GM23248 (cell line): ENCODE measurements around the gene GALNT10. TPM values are rescaled to one million over a fixed set of nuclear protein-coding genes. Genes with fewer than 3 reads are reported as not detected.
A peak's percentile ranks its signal among the peaks of the same experiment; 100 is the strongest.

ENCODE experiments used
- DNase-seq: peaks from one replicate; pipeline ENCODE4 v3.0.0-alpha.2; 2015
- H2AFZ ChIP-seq: fragments of 200-600 bp; sonication (generic); 2 replicates; pipeline ENCODE4 v1.6.1; 2016; ENCODE audit warnings: antibody characterized with exemption
- H3F3A ChIP-seq: fragments of 200-600 bp; sonication (generic); 2 replicates; pipeline ENCODE4 v1.6.1; 2016; ENCODE audit warnings: mild to moderate bottlenecking, antibody characterized with exemption, mixed run types; ENCODE audit not compliant: insufficient read depth
- H3K27ac ChIP-seq: fragments of 200-600 bp; sonication (generic); 2 replicates; pipeline ENCODE4 v1.5.1; 2016; ENCODE audit warnings: mild to moderate bottlenecking
- H3K27me3 ChIP-seq: fragments of 200-600 bp; sonication (generic); replicated peaks from 2 replicates; pipeline ENCODE4 v1.6.1; 2016; ENCODE audit warnings: mild to moderate bottlenecking; ENCODE audit not compliant: insufficient read depth
- H3K36me3 ChIP-seq: fragments of 200-600 bp; sonication (generic); 2 replicates; pipeline ENCODE4 v1.6.1; 2016; ENCODE audit warnings: low read depth, mild to moderate bottlenecking
- H3K4me1 ChIP-seq: fragments of 200-600 bp; sonication (generic); 2 replicates; pipeline ENCODE4 v1.6.1; 2016; ENCODE audit warnings: mild to moderate bottlenecking; ENCODE audit not compliant: insufficient read depth
- H3K4me2 ChIP-seq: fragments of 200-600 bp; sonication (generic); one replicate; pipeline ENCODE4 v1.6.1; 2016; ENCODE audit warnings: mild to moderate bottlenecking; ENCODE audit not compliant: unreplicated experiment
- H3K4me3 ChIP-seq: fragments of 200-600 bp; sonication (generic); 2 replicates; pipeline ENCODE4 v1.5.1; 2016; ENCODE audit warnings: mild to moderate bottlenecking
- H3K79me2 ChIP-seq: fragments of 200-600 bp; sonication (generic); 2 replicates; pipeline ENCODE4 v1.6.1; 2016; ENCODE audit warnings: mild to moderate bottlenecking; ENCODE audit not compliant: insufficient read depth
- H3K9ac ChIP-seq: fragments of 200-600 bp; sonication (generic); 2 replicates; pipeline ENCODE4 v1.6.1; 2016; ENCODE audit warnings: mild to moderate bottlenecking
- H3K9me2 ChIP-seq: fragments of 200-600 bp; sonication (generic); 2 replicates; pipeline ENCODE4 v1.6.1; 2016; ENCODE audit warnings: mixed run types, mild to moderate bottlenecking, moderate library complexity; ENCODE audit not compliant: insufficient read depth
- H3K9me3 ChIP-seq: fragments of 200-600 bp; sonication (generic); one replicate; pipeline ENCODE4 v1.6.1; 2017; ENCODE audit warnings: low read depth
- H4K20me1 ChIP-seq: fragments of 200-600 bp; sonication (generic); 2 replicates; pipeline ENCODE4 v1.6.0; 2016; ENCODE audit not compliant: insufficient read depth
- EZH2 ChIP-seq: fragments of 200-600 bp; sonication (generic); IDR thresholded peaks from 2 replicates; pipeline ENCODE4 v1.6.1; 2018; ENCODE audit warnings: antibody characterized with exemption, mild to moderate bottlenecking; ENCODE audit not compliant: insufficient read depth, poor library complexity, severe bottlenecking
- EZH2phosphoT487 ChIP-seq: fragments of 200-600 bp; sonication (generic); IDR thresholded peaks from 2 replicates; pipeline ENCODE4 v1.6.1; 2018; ENCODE audit warnings: antibody characterized with exemption, moderate library complexity, mild to moderate bottlenecking, low read depth; ENCODE audit not compliant: insufficient read depth
- WGBS, 2 experiments: methylation state at CpG; one replicate each; pipeline ENCODE4 v1.1.6; 2015 to 2017; ENCODE audit warnings: low lambda C conversion rate in 2 of 2, low coverage in 1 of 2; ENCODE audit errors: missing lambda C conversion rate in 2 of 2; 5-methylcytosine and 5-hydroxymethylcytosine counted together
- in situ Hi-C: fragments of 300-500 bp; cut with MboI; formaldehyde crosslinking; loops from 2 replicates; pipeline ENCODE4 v1.15.0; 2020
- polyA plus RNA-seq: library from polyadenylated mRNA; unstranded; fragments of >200 nt; fragmentation: Nextera tagmentation; extraction: Ambion mirVana; gene quantifications from 2 replicates; pipeline ENCODE4 v1.2.1, GENCODE V29; 2016
- total RNA-seq: library from RNA; depleted of rRNA; stranded (reverse); fragments of >200 nt; shearing (Covaris generic); gene quantifications from 2 replicates; pipeline ENCODE4 v1.2.3, GENCODE V29; 2014

GALNT10 gene
- total and polyA plus RNA-seq, 2 experiments from 2014 or later: 23.3 to 67.9 TPM

GRCh38 chr5:154444556-154445421 is 254.3 kb downstream of the GALNT10 start:
- Histone ChIP-seq H3K27me3 (no peaks in the 10 kb centered on the region), H3K9me2 (no peaks in the 10 kb centered on the region), H4K20me1 (peaks cover 17% of the 10 kb centered on the region; the same call in 1 of the 2 replicates), H3K79me2 (peaks cover 50% of the 10 kb centered on the region), H3F3A (peaks cover 8% of the 10 kb centered on the region), H3K4me1 (peaks cover 17% of the 10 kb centered on the region), H3K36me3 (no peaks in the 10 kb centered on the region; the same call in 1 of the 2 replicates), H3K27ac (peak overlapping the region; percentile 43), H2AFZ (peak overlapping the region; percentile 99), H3K9me3 (no peaks in the 10 kb centered on the region), H3K4me2 (peak overlapping the region; percentile 86), H3K9ac (peak overlapping the region; percentile 79), H3K4me3 (peak overlapping the region; percentile 95)
- WGBS, 2 experiments: 5 to 8% methylated on average over 29 to 30 of the region's 30 CpGs
- DNase-seq: peak; percentile 47
- TF ChIP-seq EZH2phosphoT487 (no peak), EZH2 (no peak)
- in situ Hi-C loops: no loop called here

- H3K36me3 ChIP-seq: no peaks in the 10 kb centered on the region; the same call in 1 of the 2 replicates
- H3F3A ChIP-seq: peaks cover 8% of the 10 kb centered on the region
- H4K20me1 ChIP-seq: peaks cover 17% of the 10 kb centered on the region; the same call in 1 of the 2 replicates
- peak within 1 kb of the TSS; percentile 99 for H2AFZ ChIP-seq
- peak; percentile 98 for DNase-seq
- TF ChIP-seq EZH2: no peak
- TF ChIP-seq EZH2phosphoT487: no peak
- H3K79me2 ChIP-seq: peaks cover 58% of the 10 kb centered on the region
- H3K9me3 ChIP-seq: no peaks in the 10 kb centered on the region
- peak within 1 kb of the TSS; percentile 95 for H3K4me3 ChIP-seq
- H3K9ac ChIP-seq: peak within 1 kb of the TSS; percentile 79
- H3K4me1 ChIP-seq: peaks cover 17% of the 10 kb centered on the region
- H3K9me2 ChIP-seq: no peaks in the 10 kb centered on the region
- H3K27me3 ChIP-seq: no peaks in the 10 kb centered on the region
- H3K4me2 ChIP-seq: peak within 1 kb of the TSS; percentile 98
- H3K27ac ChIP-seq: peak within 1 kb of the TSS; percentile 50
- in situ Hi-C loops: no loop called here
- 0% methylated on average over 48 to 59 of the region's 70 CpGs for WGBS, 2 experiments
These were observed 255.1 kb downstream of the GALNT10 start, which contains the start of gene SAP30L for GRCh38 chr5:154445422-154446194. SAP30L (plus strand) TSS chr5:154445997; CDS start chr5:154446605, 608 bp downstream.

- DNase-seq: peak; percentile 87
- H3K4me1 ChIP-seq: peaks cover 17% of the 10 kb centered on the region
- H4K20me1 ChIP-seq: peaks cover 17% of the 10 kb centered on the region; the same call in 1 of the 2 replicates
- in situ Hi-C loops: no loop called here
- no peaks in the 10 kb centered on the region for H3K27me3 ChIP-seq
- H3K27ac ChIP-seq: peak overlapping the region; percentile 50
- TF ChIP-seq EZH2: no peak
- no peak for TF ChIP-seq EZH2phosphoT487
- H3K79me2 ChIP-seq: peaks cover 66% of the 10 kb centered on the region
- peak overlapping the region; percentile 74 for H3K9ac ChIP-seq
- WGBS, 2 experiments: 1% methylated on average over 50 to 69 of the region's 87 CpGs
- no peaks in the 10 kb centered on the region for H3K9me3 ChIP-seq
- peaks cover 6% of the 10 kb centered on the region; the same call in 1 of the 2 replicates for H3K36me3 ChIP-seq
- no peaks in the 10 kb centered on the region for H3K9me2 ChIP-seq
- H3K4me2 ChIP-seq: peak overlapping the region; percentile 98
- peak overlapping the region; percentile 75 for H2AFZ ChIP-seq
- peak overlapping the region; percentile 95 for H3K4me3 ChIP-seq
- H3F3A ChIP-seq: peaks cover 8% of the 10 kb centered on the region
These were observed 255.9 kb downstream of the GALNT10 start for GRCh38 chr5:154446195-154447088.
